Kidney tubule cell (primary cell): ENCODE data around the gene TBC1D9.

Experiments used
- DNase-seq: peaks from one replicate; pipeline ENCODE4 v3.0.0-alpha.2; 2018; ENCODE audit warnings: low spot score

The TBC1D9 gene

GRCh38 chr4:140720387-140721304 is 35.5 kb downstream of the TBC1D9 start:
- DNase-seq = no peak

DNA sequence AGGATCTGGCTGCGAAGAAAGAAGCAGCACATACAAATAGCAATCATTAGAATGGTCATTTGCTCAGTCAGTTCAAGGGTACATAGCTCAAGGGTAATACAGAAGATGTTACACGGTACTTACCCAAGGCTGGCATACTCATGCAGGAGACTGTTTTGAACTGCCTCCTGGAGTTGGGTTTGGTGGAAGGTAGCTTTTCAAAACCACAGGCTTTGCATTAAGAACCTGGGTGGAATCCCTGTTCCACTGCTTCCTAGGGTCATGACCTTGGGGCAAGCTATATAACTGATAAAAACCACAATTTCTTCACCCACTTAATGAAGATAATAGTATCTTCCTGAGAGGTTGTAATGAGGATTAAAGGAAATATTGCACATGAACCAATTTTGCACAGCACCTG is 36.5 kb downstream of the TBC1D9 start:
- DNase-seq = no peak

- DNase-seq = peak; percentile 73
Observed at GRCh38 chr4:140719022-140719421, 37.2 kb downstream of the TBC1D9 start.

GRCh38 chr4:140718241-140718952 is 37.8 kb downstream of the TBC1D9 start:
- peak; percentile 64 for DNase-seq

- DNase-seq = no peak
Observed at GRCh38 chr4:140717313-140717712, 38.9 kb downstream of the TBC1D9 start.

- DNase-seq = no peak
Observed at GRCh38 chr4:140715119-140715518, 41.1 kb downstream of the TBC1D9 start.

GRCh38 chr4:140711910-140712309 is 44.3 kb downstream of the TBC1D9 start:
- no peak for DNase-seq

- DNase-seq = no peak
Observed at GRCh38 chr4:140710908-140711622, 45.1 kb downstream of the TBC1D9 start.

- no peak for DNase-seq
Observed at GRCh38 chr4:140707325-140707724, 48.9 kb downstream of the TBC1D9 start.

GRCh38 chr4:140706665-140707064 is 49.5 kb downstream of the TBC1D9 start:
- no peak for DNase-seq

DNA sequence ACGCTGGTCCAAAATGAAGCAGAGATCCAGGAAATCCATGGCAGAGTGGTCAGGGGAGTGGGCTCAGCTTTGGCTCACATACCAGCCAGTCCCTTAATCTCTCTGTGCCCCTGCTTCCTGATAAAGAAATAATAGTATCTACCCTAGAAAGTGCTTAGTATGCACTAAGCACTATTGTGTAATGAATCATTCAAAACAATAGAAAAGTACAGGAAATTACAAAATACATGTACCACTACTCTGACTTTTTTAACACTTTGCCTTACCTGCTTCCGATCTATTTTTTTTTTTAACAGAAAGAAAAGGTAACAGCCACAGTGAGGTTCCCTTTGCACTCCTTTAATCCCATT is 49.9 kb downstream of the TBC1D9 start:
- DNase-seq = no peak

GRCh38 chr4:140705625-140706275 is 50.4 kb downstream of the TBC1D9 start:
- no peak for DNase-seq

- no peak for DNase-seq
Observed at GRCh38 chr4:140704964-140705363, 51.2 kb downstream of the TBC1D9 start.

GRCh38 chr4:140704392-140704960 is 51.7 kb downstream of the TBC1D9 start:
- DNase-seq = no peak

GRCh38 chr4:140703463-140703862 is 52.7 kb downstream of the TBC1D9 start:
- no peak for DNase-seq

- DNase-seq = no peak
Observed at GRCh38 chr4:140702096-140702757, 54.0 kb downstream of the TBC1D9 start.

DNA sequence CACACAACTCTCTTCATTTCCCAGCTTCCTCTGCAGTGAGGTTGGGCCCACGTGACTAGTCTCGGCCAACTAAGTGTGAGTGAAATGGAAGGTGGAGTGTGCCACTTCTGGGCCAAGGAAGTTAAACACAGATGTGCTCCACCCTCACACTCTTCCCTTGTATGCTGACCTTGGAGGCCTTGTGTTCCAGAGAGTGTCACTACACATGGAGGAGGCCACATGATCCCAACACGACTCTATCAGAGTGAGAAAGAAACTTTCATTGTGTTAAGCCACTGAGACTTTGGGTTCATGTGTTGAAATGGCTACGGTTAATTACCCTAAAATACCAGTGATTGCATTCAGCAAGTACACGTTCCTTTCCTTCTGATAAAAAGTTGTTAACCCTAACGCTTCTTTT is 55.1 kb downstream of the TBC1D9 start:
- no peak for DNase-seq

DNA sequence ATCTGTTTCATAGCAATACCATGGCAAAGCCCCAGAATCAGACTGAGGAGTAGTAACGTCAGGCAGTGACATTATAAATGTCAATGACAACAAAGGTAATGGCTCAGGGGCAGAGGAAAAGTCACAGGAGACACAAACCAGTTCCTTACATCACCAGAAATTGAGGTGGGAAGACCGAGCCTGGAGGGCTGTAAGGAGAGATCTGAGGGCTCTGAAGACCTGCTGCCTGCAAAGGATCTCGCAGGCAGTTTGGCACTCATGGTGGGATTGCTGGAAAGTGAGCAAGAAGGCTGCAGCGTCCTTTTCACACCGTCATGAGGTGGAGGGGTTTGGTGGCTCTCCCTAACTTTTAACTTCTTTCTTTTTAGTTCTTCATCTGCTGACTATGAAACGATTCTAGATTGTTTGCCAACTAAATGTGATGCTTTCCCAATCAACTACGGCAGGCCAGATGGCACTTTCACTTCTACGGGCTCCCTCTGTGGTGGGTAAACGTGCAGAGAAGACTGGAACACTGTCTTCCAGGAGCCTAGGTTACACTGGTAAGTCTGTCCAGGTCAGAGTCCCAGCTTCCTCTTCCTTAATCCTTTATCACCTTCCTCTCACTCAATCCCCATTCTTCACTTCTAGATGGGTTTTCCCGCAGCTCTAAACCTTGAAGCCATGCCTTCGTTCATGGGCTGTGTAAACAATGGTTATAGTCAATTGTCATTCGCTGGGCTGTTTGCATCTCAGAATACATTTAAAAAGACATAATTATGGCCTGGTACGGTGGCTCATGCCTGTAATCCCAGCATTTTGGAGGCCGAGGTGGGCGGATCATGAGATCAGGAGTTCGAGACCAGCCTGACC is 58.2 kb downstream of the TBC1D9 start:
- no peak for DNase-seq

- DNase-seq = no peak
Observed at GRCh38 chr4:140695483-140695882, 60.7 kb downstream of the TBC1D9 start.

GRCh38 chr4:140693562-140693961 is 62.6 kb downstream of the TBC1D9 start:
- no peak for DNase-seq
